Measurements from ENCODE around the gene SAMSN1. TPM values are rescaled to one million over a fixed set of nuclear protein-coding genes. Genes with fewer than 3 reads are reported as not detected.

Gene SAMSN1
- total and polyA plus RNA-seq, 9 of the 15 experiments (the other 6 are each of a cell fraction or from before 2014, with no cell fraction given): 101 to 223 (median 159) TPM

DNA sequence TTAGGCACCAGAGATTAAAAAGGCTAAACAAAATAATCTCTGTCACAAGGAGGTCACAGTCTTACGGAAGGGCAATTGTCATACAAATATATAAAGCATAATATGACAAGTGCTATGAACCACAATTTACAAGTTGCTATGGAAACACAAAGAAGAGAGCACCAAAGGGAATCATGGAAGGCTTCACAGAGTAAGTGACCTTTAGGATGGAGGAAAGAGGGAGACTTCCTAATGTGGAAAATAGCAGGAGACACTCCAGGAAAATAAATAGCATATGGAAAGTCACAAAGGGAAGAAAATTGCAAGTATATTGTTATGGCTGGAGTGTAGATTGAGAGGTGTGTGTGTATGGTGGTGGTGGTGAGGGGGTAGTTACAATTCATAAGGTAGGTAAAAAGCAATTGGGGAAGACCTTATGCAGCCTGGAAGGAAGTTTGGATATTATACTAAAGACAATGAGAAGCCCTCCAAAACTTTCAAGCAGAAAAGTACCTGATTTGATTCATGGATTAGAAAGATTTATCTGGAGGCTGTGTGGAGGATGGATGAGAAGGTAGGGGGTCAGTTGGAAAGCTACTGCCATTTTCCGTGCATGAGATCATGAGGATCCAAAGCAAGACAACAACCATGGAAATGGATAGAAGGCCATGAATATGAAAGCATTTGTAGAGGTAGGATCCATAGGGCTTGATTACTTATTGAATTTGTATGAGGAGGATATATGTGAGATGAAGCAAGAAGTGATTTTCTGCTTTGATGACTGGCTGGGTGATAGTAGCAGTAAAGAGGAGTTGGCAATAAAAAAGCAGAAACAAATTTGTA is 61.7 kb downstream of the SAMSN1 start (continued):
- TF ChIP-seq ZNF174 (CRISPR knock-in tag; IDR thresholded peaks at IDR 0.05) (no peak), NEUROD1 (IDR thresholded peaks at IDR 0.05; ENCODE audit: borderline replicate concordance, low read depth, low read length, partially characterized antibody) (no peak), HES1 (IDR thresholded peaks at IDR 0.05; ENCODE audit: low read depth) (no peak), HNRNPK (IDR thresholded peaks at IDR 0.05; ENCODE audit: low read depth, low read length, poor library complexity, severe bottlenecking) (no peak), ZNF175 (CRISPR knock-in tag; IDR thresholded peaks at IDR 0.05; ENCODE audit: low read depth) (no peak), SAP30 (IDR thresholded peaks at IDR 0.05; ENCODE audit: borderline replicate concordance, insufficient read depth, low read depth, low read length, poor library complexity, severe bottlenecking) (no peak), NCOA6 (IDR thresholded peaks at IDR 0.05) (no peak), SLC30A9 (CRISPR knock-in tag; IDR thresholded peaks at IDR 0.05) (no peak), ELF4 (CRISPR knock-in tag; IDR thresholded peaks at IDR 0.05) (no peak), SMAD2 (IDR thresholded peaks at IDR 0.05; ENCODE audit: low read depth, low read length) (no peak), ILF3 (IDR thresholded peaks at IDR 0.05; ENCODE audit: borderline replicate concordance) (no peak), KDM5B (IDR thresholded peaks at IDR 0.05; ENCODE audit: insufficient replicate concordance, low read depth, low read length) (no peak), TCFL5 (CRISPR knock-in tag; conservative IDR thresholded peaks at IDR 0.05) (no peak), E2F1 (CRISPR knock-in tag; IDR thresholded peaks at IDR 0.05) (no peak), XRCC3 (IDR thresholded peaks at IDR 0.05) (no peak), ZNF384 (IDR thresholded peaks at IDR 0.05; ENCODE audit: low read depth, low read length) (no peak)
- TF ChIP-seq, protein P1, sequence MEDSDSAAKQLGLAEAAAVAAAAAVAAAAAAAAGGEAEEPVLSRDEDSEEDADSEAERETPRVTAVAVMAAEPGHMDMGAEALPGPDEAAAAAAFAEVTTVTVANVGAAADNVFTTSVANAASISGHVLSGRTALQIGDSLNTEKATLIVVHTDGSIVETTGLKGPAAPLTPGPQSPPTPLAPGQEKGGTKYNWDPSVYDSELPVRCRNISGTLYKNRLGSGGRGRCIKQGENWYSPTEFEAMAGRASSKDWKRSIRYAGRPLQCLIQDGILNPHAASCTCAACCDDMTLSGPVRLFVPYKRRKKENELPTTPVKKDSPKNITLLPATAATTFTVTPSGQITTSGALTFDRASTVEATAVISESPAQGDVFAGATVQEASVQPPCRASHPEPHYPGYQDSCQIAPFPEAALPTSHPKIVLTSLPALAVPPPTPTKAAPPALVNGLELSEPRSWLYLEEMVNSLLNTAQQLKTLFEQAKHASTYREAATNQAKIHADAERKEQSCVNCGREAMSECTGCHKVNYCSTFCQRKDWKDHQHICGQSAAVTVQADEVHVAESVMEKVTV (CRISPR knock-in tag; IDR thresholded peaks at IDR 0.05): no peak
- TF ChIP-seq, protein P2, sequence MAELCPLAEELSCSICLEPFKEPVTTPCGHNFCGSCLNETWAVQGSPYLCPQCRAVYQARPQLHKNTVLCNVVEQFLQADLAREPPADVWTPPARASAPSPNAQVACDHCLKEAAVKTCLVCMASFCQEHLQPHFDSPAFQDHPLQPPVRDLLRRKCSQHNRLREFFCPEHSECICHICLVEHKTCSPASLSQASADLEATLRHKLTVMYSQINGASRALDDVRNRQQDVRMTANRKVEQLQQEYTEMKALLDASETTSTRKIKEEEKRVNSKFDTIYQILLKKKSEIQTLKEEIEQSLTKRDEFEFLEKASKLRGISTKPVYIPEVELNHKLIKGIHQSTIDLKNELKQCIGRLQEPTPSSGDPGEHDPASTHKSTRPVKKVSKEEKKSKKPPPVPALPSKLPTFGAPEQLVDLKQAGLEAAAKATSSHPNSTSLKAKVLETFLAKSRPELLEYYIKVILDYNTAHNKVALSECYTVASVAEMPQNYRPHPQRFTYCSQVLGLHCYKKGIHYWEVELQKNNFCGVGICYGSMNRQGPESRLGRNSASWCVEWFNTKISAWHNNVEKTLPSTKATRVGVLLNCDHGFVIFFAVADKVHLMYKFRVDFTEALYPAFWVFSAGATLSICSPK (IDR thresholded peaks at IDR 0.05; ENCODE audit: borderline replicate concordance): no peak

Measured in K562 (cell line).